Panc1 (cell line): ENCODE results near the gene CACTIN. TPM values are rescaled to one million over a fixed set of nuclear protein-coding genes. Genes with fewer than 3 reads are reported as not detected.

ENCODE experiments used
- ATAC-seq: fragments of 200-7000 bp; cut with Tn5 transposase; 2 replicates; pipeline ENCODE4 v1.9.1; 2020; ENCODE audit warnings: mild to moderate bottlenecking, moderate library complexity
- BruUV-seq: library from RNA; stranded (reverse); fragments of 400-500 nt; replicated peaks from 2 replicates; lab custom pipeline; 2021; lab: Mats Ljungman, UMichigan
- CTCF ChIA-PET: fragments of 300-600 bp; sonication (Branson Sonifier 250); formaldehyde crosslinking; loops from one replicate; lab custom pipeline; 2022; ENCODE audit warnings: antibody characterized with exemption; lab: Charles Lee
- POLR2A ChIA-PET: fragments of 300-600 bp; sonication (Branson Sonifier 250); formaldehyde crosslinking; loops from one replicate; lab custom pipeline; 2022; ENCODE audit warnings: antibody characterized with exemption; lab: Charles Lee
- DNase-seq: peaks from one replicate; pipeline ENCODE4 v3.0.0-alpha.2; 2010; ENCODE audit warnings: low read depth, low spot score
- H3K27ac ChIP-seq: 2 replicates; pipeline ENCODE4 v1.5.1; 2011; ENCODE audit warnings: mild to moderate bottlenecking, low read length, inconsistent platforms
- H3K27me3 ChIP-seq: fragments of 200-500 bp; sonication (Bioruptor generic); 2 replicates; pipeline ENCODE4 v1.6.0; 2014; ENCODE audit warnings: low read length, inconsistent platforms; ENCODE audit not compliant: control insufficient read depth, insufficient read depth
- H3K36me3 ChIP-seq: fragments of 200-500 bp; sonication (Bioruptor generic); 2 replicates; pipeline ENCODE4 v1.5.1; 2014; ENCODE audit warnings: inconsistent platforms, mild to moderate bottlenecking, low read length, moderate library complexity; ENCODE audit not compliant: control insufficient read depth, insufficient read depth
- H3K4me1 ChIP-seq: 2 replicates; pipeline ENCODE4 v1.5.1; 2011; ENCODE audit warnings: inconsistent platforms, mild to moderate bottlenecking, low read length, moderate library complexity; ENCODE audit not compliant: control insufficient read depth, insufficient read depth
- H3K4me3 ChIP-seq, 2 experiments: 2 replicates each; pipeline ENCODE4 v1.5.1; 2011 to 2012; ENCODE audit warnings: low read depth in 2 of 2, low read length in 2 of 2, mild to moderate bottlenecking in 2 of 2, inconsistent platforms in 1 of 2, moderate library complexity in 1 of 2
- H3K9me3 ChIP-seq: fragments of 200-500 bp; sonication (Bioruptor generic); 2 replicates; pipeline ENCODE4 v1.5.1; 2014; ENCODE audit warnings: low read depth, mild to moderate bottlenecking, inconsistent platforms, low read length, moderate library complexity; ENCODE audit not compliant: control insufficient read depth, insufficient read depth
- POLR2AphosphoS5 ChIP-seq: IDR thresholded peaks from 2 replicates; pipeline ENCODE4 v1.6.1; 2012; ENCODE audit warnings: mild to moderate bottlenecking, low read depth, low read length, moderate library complexity
- SIN3A ChIP-seq: IDR thresholded peaks from 2 replicates; pipeline ENCODE4 v1.6.1; 2012; ENCODE audit warnings: low read depth, mild to moderate bottlenecking, low read length, moderate library complexity, borderline replicate concordance; ENCODE audit not compliant: insufficient read depth
- TCF7L2 ChIP-seq: IDR thresholded peaks from 2 replicates; pipeline ENCODE4 v1.6.1; 2011; ENCODE audit warnings: mild to moderate bottlenecking, low read depth, low read length, inconsistent platforms
- in situ Hi-C: cut with HindIII; loops from 2 replicates; pipeline ENCODE4 v1.10.0; 2016; ENCODE audit warnings: low sequenced_read_pairs, low pct_unique_long_range_greater_than_20kb
- intact Hi-C: fragments of 100-400 bp; cut with micrococcal nuclease; formaldehyde crosslinking; loops from one replicate; pipeline ENCODE4 v1.10.0; 2022; ENCODE audit not compliant: unreplicated experiment
- total RNA-seq: library from RNA; stranded (reverse); gene quantifications from one replicate; pipeline ENCODE4 v1.2.1, GENCODE V29; 2021; ENCODE audit not compliant: unreplicated experiment
- TF ChIP-seq, protein P1 (sequence below), 2 experiments: IDR thresholded peaks; 2 replicates each; pipeline ENCODE4 v1.6.1; 2011 to 2012; ENCODE audit warnings: low read depth in 2 of 2, control low read depth in 1 of 2, low read length in 1 of 2, mild to moderate bottlenecking in 1 of 2, moderate library complexity in 1 of 2; ENCODE audit not compliant: insufficient read depth in 1 of 2
- TF ChIP-seq, protein P2 (sequence below): fragments of 450-650 bp; IDR thresholded peaks from 2 replicates; pipeline ENCODE4 v1.5.1; 2017; ENCODE audit warnings: mild to moderate bottlenecking

The CACTIN gene
- total RNA-seq, 1 experiment from 2014 or later, result 25.2 TPM

DNA sequence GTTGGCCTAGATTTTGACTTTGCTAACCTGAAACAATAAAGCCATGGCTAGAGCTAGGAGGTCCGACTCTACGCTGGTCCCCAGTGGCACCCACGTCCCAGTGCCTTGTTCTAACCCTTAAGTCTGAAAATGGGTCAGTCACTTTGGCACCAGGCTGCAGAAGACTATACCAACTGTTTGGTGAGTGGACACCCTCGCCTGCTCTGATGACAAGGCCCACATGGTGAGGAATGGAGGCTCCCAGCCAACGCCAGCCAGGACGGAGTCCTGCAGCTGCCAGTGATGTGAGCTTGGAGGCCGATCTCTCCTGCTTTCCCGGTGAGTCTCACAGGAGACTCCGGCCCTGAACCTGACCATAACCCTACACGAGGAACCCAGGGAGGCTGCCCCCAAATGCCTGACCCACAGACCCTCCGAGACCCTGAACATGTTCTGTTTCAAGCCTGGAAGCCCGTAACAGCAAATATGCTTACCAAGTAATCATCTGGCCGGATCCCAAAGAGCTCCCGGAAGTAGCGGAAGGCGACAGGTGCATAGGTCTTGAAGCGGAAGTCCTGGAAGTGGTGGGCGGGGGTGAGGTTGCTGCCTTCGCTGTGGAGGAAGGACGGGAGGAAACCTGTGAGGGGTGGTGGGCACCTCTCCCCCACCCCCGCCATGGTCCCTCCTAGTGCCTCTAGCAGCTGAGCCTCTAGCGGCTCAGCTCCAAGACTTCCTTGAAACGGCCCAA is 34.1 kb upstream of the CACTIN start:
- intact Hi-C loops, result no loop called here
- no peaks in the 10 kb centered on the region for H3K9me3 ChIP-seq
- ChIA-PET POLR2A (no interaction called here), CTCF (no interaction called here)
- BruUV-seq, result no TSS peak
- in situ Hi-C loops, result no loop called here
- no peaks in the 10 kb centered on the region for H3K4me1 ChIP-seq
- H3K36me3 ChIP-seq, result no peaks in the 10 kb centered on the region
- no peak overlapping the region for H3K4me3 ChIP-seq
- DNase-seq (no peak), ATAC-seq (no peak)
- H3K27me3 ChIP-seq, result no peaks in the 10 kb centered on the region
- TF ChIP-seq, protein P1, sequence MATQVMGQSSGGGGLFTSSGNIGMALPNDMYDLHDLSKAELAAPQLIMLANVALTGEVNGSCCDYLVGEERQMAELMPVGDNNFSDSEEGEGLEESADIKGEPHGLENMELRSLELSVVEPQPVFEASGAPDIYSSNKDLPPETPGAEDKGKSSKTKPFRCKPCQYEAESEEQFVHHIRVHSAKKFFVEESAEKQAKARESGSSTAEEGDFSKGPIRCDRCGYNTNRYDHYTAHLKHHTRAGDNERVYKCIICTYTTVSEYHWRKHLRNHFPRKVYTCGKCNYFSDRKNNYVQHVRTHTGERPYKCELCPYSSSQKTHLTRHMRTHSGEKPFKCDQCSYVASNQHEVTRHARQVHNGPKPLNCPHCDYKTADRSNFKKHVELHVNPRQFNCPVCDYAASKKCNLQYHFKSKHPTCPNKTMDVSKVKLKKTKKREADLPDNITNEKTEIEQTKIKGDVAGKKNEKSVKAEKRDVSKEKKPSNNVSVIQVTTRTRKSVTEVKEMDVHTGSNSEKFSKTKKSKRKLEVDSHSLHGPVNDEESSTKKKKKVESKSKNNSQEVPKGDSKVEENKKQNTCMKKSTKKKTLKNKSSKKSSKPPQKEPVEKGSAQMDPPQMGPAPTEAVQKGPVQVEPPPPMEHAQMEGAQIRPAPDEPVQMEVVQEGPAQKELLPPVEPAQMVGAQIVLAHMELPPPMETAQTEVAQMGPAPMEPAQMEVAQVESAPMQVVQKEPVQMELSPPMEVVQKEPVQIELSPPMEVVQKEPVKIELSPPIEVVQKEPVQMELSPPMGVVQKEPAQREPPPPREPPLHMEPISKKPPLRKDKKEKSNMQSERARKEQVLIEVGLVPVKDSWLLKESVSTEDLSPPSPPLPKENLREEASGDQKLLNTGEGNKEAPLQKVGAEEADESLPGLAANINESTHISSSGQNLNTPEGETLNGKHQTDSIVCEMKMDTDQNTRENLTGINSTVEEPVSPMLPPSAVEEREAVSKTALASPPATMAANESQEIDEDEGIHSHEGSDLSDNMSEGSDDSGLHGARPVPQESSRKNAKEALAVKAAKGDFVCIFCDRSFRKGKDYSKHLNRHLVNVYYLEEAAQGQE (IDR thresholded peaks at IDR 0.05; ENCODE audit: insufficient read depth in 1 of 2, low read depth in 2 of 2, low read length in 1 of 2), result no peak
- TF ChIP-seq, protein P2, sequence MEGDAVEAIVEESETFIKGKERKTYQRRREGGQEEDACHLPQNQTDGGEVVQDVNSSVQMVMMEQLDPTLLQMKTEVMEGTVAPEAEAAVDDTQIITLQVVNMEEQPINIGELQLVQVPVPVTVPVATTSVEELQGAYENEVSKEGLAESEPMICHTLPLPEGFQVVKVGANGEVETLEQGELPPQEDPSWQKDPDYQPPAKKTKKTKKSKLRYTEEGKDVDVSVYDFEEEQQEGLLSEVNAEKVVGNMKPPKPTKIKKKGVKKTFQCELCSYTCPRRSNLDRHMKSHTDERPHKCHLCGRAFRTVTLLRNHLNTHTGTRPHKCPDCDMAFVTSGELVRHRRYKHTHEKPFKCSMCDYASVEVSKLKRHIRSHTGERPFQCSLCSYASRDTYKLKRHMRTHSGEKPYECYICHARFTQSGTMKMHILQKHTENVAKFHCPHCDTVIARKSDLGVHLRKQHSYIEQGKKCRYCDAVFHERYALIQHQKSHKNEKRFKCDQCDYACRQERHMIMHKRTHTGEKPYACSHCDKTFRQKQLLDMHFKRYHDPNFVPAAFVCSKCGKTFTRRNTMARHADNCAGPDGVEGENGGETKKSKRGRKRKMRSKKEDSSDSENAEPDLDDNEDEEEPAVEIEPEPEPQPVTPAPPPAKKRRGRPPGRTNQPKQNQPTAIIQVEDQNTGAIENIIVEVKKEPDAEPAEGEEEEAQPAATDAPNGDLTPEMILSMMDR, result no peak
- TF ChIP-seq POLR2AphosphoS5 (no peak), SIN3A (no peak), TCF7L2 (no peak)
- H3K27ac ChIP-seq, result no peak overlapping the region

DNA sequence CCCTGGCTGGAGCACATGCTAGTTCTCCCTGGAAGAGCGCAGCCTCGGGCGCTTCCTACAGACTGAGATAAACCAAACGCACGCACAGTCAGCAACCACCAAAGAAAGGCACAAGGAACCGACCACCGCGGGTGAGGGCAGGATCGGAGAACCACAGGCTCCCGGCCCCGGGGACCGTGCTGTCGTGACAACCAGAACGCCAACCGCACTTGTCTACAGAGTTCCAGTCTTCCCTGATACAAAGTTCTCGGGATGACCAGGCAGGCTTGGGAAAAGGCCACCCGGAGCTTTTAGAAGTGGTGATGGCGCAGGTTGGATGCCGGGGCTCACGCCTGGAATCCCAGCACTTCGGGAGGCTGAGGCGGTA is 33.1 kb upstream of the CACTIN start:
- Histone ChIP-seq H3K27me3 (no peaks in the 10 kb centered on the region), H3K4me3 (no peak overlapping the region), H3K9me3 (no peaks in the 10 kb centered on the region), H3K4me1 (no peaks in the 10 kb centered on the region), H3K27ac (no peak overlapping the region), H3K36me3 (no peaks in the 10 kb centered on the region)
- in situ Hi-C loops (no loop called here), intact Hi-C loops (no loop called here)
- DNase-seq (no peak), ATAC-seq (no peak)
- no TSS peak for BruUV-seq
- TF ChIP-seq SIN3A (no peak), POLR2AphosphoS5 (no peak), TCF7L2 (no peak)
- TF ChIP-seq, protein P2, result no peak
- TF ChIP-seq, protein P1 (IDR thresholded peaks at IDR 0.05; ENCODE audit: insufficient read depth in 1 of 2, low read depth in 2 of 2, low read length in 1 of 2), result no peak
- ChIA-PET POLR2A (no interaction called here), CTCF (no interaction called here)
